ENCODE data around the gene GPR50. TPM values are rescaled to one million over a fixed set of nuclear protein-coding genes. Genes with fewer than 3 reads are reported as not detected.

Gene GPR50
- not detected for total RNA-seq

DNA sequence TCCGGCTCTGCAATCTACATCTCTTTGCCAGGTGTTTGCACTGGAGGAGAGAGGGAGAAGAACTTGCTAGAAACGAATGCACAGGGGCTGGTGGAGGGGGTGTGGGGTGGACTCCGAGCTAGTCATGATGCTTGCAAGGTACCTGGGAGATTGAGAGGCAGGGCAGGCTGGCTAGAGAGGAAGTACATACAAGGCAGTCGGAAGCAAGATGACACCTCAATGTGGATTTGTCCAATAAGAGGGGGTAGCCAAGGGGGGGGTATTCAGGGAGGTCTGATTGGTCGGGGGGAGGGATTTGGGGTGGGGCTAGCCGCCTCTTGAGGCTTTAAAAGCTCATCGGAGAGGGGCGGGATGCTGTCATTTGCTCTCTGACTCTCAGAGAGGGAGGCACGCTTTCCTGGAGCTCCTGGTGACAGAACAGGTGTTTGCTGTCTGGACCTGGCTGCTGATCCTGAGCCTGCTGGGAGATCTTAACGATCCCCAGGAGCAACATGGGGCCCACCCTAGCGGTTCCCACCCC is at the start of gene GPR50:
TSS of gene GPR50 (plus strand) at position 354 of the 520 bp plus-strand sequence. CDS start at position 492, 138 bp downstream.

Other genes with a start within 250 kb of the GPR50 start
- gene HMGB3, start 193.2 kb upstream of the GPR50 start, total RNA-seq = 33.9 TPM
- gene VMA21, start 220.6 kb downstream of the GPR50 start, total RNA-seq = 83.3 TPM

All from camera-type eye (tissue), 1 donor.